GM23338 (cell line): ENCODE data around the gene MTAP. TPM values are rescaled to one million over a fixed set of nuclear protein-coding genes. Genes with fewer than 3 reads are reported as not detected.

Experiments used
- ATAC-seq: fragments of 200-7000 bp; cut with Tn5 transposase; 3 replicates; pipeline ENCODE4 v1.9.1; 2020
- DNase-seq: peaks from one replicate; pipeline ENCODE4 v3.0.0-alpha.2; 2015; ENCODE audit warnings: low spot score
- H2AFZ ChIP-seq: fragments of 200-600 bp; sonication (generic); 2 replicates; pipeline ENCODE4 v1.8.0; 2016; ENCODE audit warnings: antibody characterized with exemption, mild to moderate bottlenecking, moderate library complexity
- H3F3A ChIP-seq: fragments of 200-600 bp; sonication (generic); replicated peaks from 2 replicates; pipeline ENCODE4 v1.8.0; 2017; ENCODE audit warnings: antibody characterized with exemption, mixed run types, low read depth
- H3K27ac ChIP-seq: fragments of 200-600 bp; sonication (generic); 2 replicates; pipeline ENCODE4 v1.6.1; 2016; ENCODE audit warnings: low read depth
- H3K27me3 ChIP-seq: fragments of 200-600 bp; sonication (generic); 2 replicates; pipeline ENCODE4 v1.8.0; 2016; ENCODE audit warnings: mild to moderate bottlenecking, mixed run types, moderate library complexity; ENCODE audit not compliant: insufficient read depth
- H3K36me3 ChIP-seq: fragments of 200-600 bp; sonication (generic); 2 replicates; pipeline ENCODE4 v1.8.0; 2016; ENCODE audit warnings: mild to moderate bottlenecking; ENCODE audit not compliant: insufficient read depth
- H3K4me1 ChIP-seq: fragments of 200-600 bp; sonication (generic); 2 replicates; pipeline ENCODE4 v1.8.0; 2016; ENCODE audit warnings: mild to moderate bottlenecking, moderate library complexity; ENCODE audit not compliant: insufficient read depth
- H3K4me2 ChIP-seq: fragments of 200-600 bp; sonication (generic); 2 replicates; pipeline ENCODE4 v1.7.1; 2017; ENCODE audit warnings: mixed run types
- H3K4me3 ChIP-seq: fragments of 200-600 bp; sonication (generic); 2 replicates; pipeline ENCODE4 v1.6.1; 2016; ENCODE audit warnings: mixed run types
- H3K79me2 ChIP-seq: fragments of 200-600 bp; sonication (generic); replicated peaks from 2 replicates; pipeline ENCODE4 v1.8.0; 2017; ENCODE audit warnings: mild to moderate bottlenecking; ENCODE audit not compliant: insufficient read depth
- H3K9me2 ChIP-seq: fragments of 200-600 bp; sonication (generic); 2 replicates; pipeline ENCODE4 v1.8.0; 2017; ENCODE audit not compliant: insufficient read depth
- H4K20me1 ChIP-seq: fragments of 200-600 bp; sonication (generic); replicated peaks from 2 replicates; pipeline ENCODE4 v1.8.0; 2017; ENCODE audit warnings: mild to moderate bottlenecking; ENCODE audit not compliant: insufficient read depth
- H3K27ac Mint-ChIP-seq: 2 replicates; pipeline ENCODE4 v1.8.0; 2020; ENCODE audit warnings: inconsistent platforms, mild to moderate bottlenecking, moderate library complexity, mixed read lengths
- H3K27me3 Mint-ChIP-seq: 3 replicates; pipeline ENCODE4 v1.8.0; 2022; ENCODE audit warnings: low read depth, mild to moderate bottlenecking, moderate library complexity, mixed read lengths, inconsistent platforms; ENCODE audit not compliant: insufficient read depth, poor library complexity
- H3K36me3 Mint-ChIP-seq: 3 replicates; pipeline ENCODE4 v1.8.0; 2021; ENCODE audit warnings: low read depth, mild to moderate bottlenecking, inconsistent platforms, moderate library complexity, mixed read lengths
- H3K4me1 Mint-ChIP-seq: 3 replicates; pipeline ENCODE4 v1.8.0; 2020; ENCODE audit warnings: mild to moderate bottlenecking, inconsistent platforms, mixed read lengths
- H3K4me3 Mint-ChIP-seq: 3 replicates; pipeline ENCODE4 v1.8.0; 2021; ENCODE audit warnings: moderate library complexity, mild to moderate bottlenecking, inconsistent platforms, mixed read lengths
- H3K9me3 Mint-ChIP-seq: 3 replicates; pipeline ENCODE4 v1.8.0; 2020; ENCODE audit warnings: moderate library complexity, mild to moderate bottlenecking, inconsistent platforms, mixed read lengths
- CREB1 ChIP-seq: fragments of 250-450 bp; sonication (Bioruptor Pico); IDR thresholded peaks from 2 replicates; pipeline ENCODE4 v1.5.0; 2020; ENCODE audit warnings: low read depth, mild to moderate bottlenecking, moderate library complexity
- CTCF ChIP-seq, 2 experiments: fragments of 200-600 bp in 1 of 2; sonication (generic) in 1 of 2; conservative IDR thresholded peaks; 2 replicates each; pipeline versions ENCODE4 v1.5.1 to v1.6.1; 2016 to 2017; ENCODE audit warnings: antibody characterized with exemption in 2 of 2, low read depth in 2 of 2, mild to moderate bottlenecking in 2 of 2, moderate library complexity in 1 of 2
- ETS1 ChIP-seq: IDR thresholded peaks from 2 replicates; pipeline ENCODE4 v1.6.1; 2016; ENCODE audit warnings: antibody characterized with exemption
- EZH2phosphoT487 ChIP-seq: fragments of 200-600 bp; sonication (generic); IDR thresholded peaks from one replicate; pipeline ENCODE4 v1.8.1; 2018; ENCODE audit warnings: antibody characterized with exemption; ENCODE audit not compliant: unreplicated experiment
- JUNB ChIP-seq: IDR thresholded peaks from one replicate; pipeline ENCODE4 v1.6.1; 2016; ENCODE audit warnings: antibody characterized with exemption; ENCODE audit not compliant: unreplicated experiment
- NANOG ChIP-seq: IDR thresholded peaks from 2 replicates; pipeline ENCODE4 v1.6.1; 2016; ENCODE audit warnings: antibody characterized with exemption, borderline replicate concordance
- POLR2AphosphoS5 ChIP-seq: IDR thresholded peaks from 2 replicates; pipeline ENCODE4 v1.6.1; 2016; ENCODE audit warnings: antibody characterized with exemption, low read depth
- REST ChIP-seq: IDR thresholded peaks from one replicate; pipeline ENCODE4 v1.6.1; 2018; ENCODE audit warnings: antibody characterized with exemption; ENCODE audit not compliant: unreplicated experiment
- STAT1 ChIP-seq: IDR thresholded peaks from one replicate; pipeline ENCODE4 v1.6.1; 2016; ENCODE audit warnings: antibody characterized with exemption; ENCODE audit not compliant: unreplicated experiment
- ZNF114 ChIP-seq: fragments of 250-450 bp; sonication (Bioruptor Pico); IDR thresholded peaks from 2 replicates; pipeline ENCODE4 v1.5.0; 2020; ENCODE audit warnings: mild to moderate bottlenecking, moderate library complexity
- ZNF331 ChIP-seq: fragments of 250-450 bp; sonication (Bioruptor Pico); IDR thresholded peaks from 2 replicates; pipeline ENCODE4 v1.5.0; 2020; ENCODE audit warnings: low read depth, mild to moderate bottlenecking, moderate library complexity
- polyA plus RNA-seq: library from polyadenylated mRNA; unstranded; fragments of >200 nt; fragmentation: Nextera tagmentation; extraction: Ambion mirVana; gene quantifications from 2 replicates; pipeline ENCODE4 v1.2.1, GENCODE V29; 2016
- total RNA-seq: library from RNA; depleted of rRNA; stranded (reverse); fragments of >200 nt; shearing (Covaris generic); gene quantifications from 2 replicates; pipeline ENCODE4 v1.2.3, GENCODE V29; 2014

Gene MTAP
- total and polyA plus RNA-seq, 2 experiments from 2014 or later: 61.8 to 70.0 TPM

GRCh38 chr9:21901546-21901945, 99.1 kb downstream of the MTAP start:
- DNase-seq (no peak), ATAC-seq (no peak)
- no peak overlapping the region for H3K27ac Mint-ChIP-seq
- H3K27me3 Mint-ChIP-seq: peaks cover 4% of the 10 kb centered on the region
- Histone ChIP-seq H2AFZ (no peak overlapping the region), H3F3A (no peaks in the 10 kb centered on the region), H3K36me3 (no peaks in the 10 kb centered on the region), H3K27ac (no peak overlapping the region), H3K4me2 (no peak overlapping the region), H4K20me1 (no peaks in the 10 kb centered on the region), H3K9me2 (no peaks in the 10 kb centered on the region), H3K27me3 (no peaks in the 10 kb centered on the region), H3K4me3 (no peak overlapping the region), H3K4me1 (no peaks in the 10 kb centered on the region), H3K79me2 (no peaks in the 10 kb centered on the region)
- peaks cover 38% of the 10 kb centered on the region for H3K9me3 Mint-ChIP-seq
- peaks cover 29% of the 10 kb centered on the region for H3K36me3 Mint-ChIP-seq
- no peak overlapping the region for H3K4me3 Mint-ChIP-seq
- H3K4me1 Mint-ChIP-seq: peaks cover 5% of the 10 kb centered on the region; the same call in 1 of the 3 replicates
- TF ChIP-seq CTCF (conservative IDR thresholded peaks at IDR 0.05; ENCODE audit: low read depth in 2 of 2) (no peak), REST (no peak), JUNB (no peak), STAT1 (no peak), NANOG (no peak), CREB1 (CRISPR knock-in tag) (no peak), POLR2AphosphoS5 (no peak)

- peaks cover 23% of the 10 kb centered on the region; the same call in 2 of the 3 replicates for H3K36me3 Mint-ChIP-seq
- no peak overlapping the region for H3K4me3 Mint-ChIP-seq
- Histone ChIP-seq H3K4me1 (no peaks in the 10 kb centered on the region), H4K20me1 (no peaks in the 10 kb centered on the region), H3K36me3 (no peaks in the 10 kb centered on the region), H3F3A (no peaks in the 10 kb centered on the region), H3K79me2 (no peaks in the 10 kb centered on the region), H3K27me3 (no peaks in the 10 kb centered on the region), H3K9me2 (no peaks in the 10 kb centered on the region), H3K27ac (no peak overlapping the region), H3K4me2 (no peak overlapping the region), H3K4me3 (no peak overlapping the region), H2AFZ (no peak overlapping the region)
- peaks cover 5% of the 10 kb centered on the region; the same call in 1 of the 3 replicates for H3K4me1 Mint-ChIP-seq
- ATAC-seq: no peak
- H3K27ac Mint-ChIP-seq: no peak overlapping the region
- peaks cover 4% of the 10 kb centered on the region for H3K27me3 Mint-ChIP-seq
- peaks cover 32% of the 10 kb centered on the region for H3K9me3 Mint-ChIP-seq
- DNase-seq: no peak
- TF ChIP-seq ZNF331: no peak
- no peak for TF ChIP-seq POLR2AphosphoS5
- TF ChIP-seq ZNF114 (CRISPR knock-in tag): no peak
- TF ChIP-seq EZH2phosphoT487: no peak
- no peak for TF ChIP-seq CTCF (conservative IDR thresholded peaks at IDR 0.05; ENCODE audit: low read depth in 2 of 2)
- no peak for TF ChIP-seq NANOG
- no peak for TF ChIP-seq CREB1 (CRISPR knock-in tag)
- TF ChIP-seq ETS1: no peak
- TF ChIP-seq REST: no peak
Measured at GRCh38 chr9:21902136-21902535, 99.7 kb downstream of the MTAP start.
